Stimulated activated CD4-positive, alpha-beta T cell treated with anti-CD3 and anti-CD28 coated beads, Interleukin-4, amount 100 ng/mL, for 24 hours (primary cell): ENCODE measurements around the gene RFTN1.

Experiments used
- DNase-seq: peaks from one replicate; pipeline ENCODE4 v3.0.0-alpha.2; 2020

The RFTN1 gene

DNA sequence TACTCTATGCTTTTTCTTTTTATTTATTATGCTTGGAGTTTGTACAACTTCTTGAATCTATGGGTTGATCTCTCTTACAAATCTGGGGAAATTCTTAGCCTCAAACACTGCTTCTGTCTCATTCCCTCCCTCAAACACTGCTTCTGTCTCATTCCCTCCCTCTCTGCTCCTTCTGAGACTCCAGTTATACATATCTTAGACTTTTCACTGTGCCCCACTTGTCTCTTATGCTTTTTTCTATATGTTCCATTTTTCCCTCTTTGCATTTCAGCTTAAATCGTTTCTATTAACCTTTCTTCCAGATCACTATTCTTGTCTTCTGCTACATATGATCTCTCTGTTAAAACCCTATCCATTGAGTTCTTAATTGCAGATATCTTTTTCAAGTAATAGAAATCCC is 50.4 kb downstream of the RFTN1 start:
- DNase-seq: no peak

GRCh38 chr3:16462679-16463078 is 50.8 kb downstream of the RFTN1 start:
- no peak for DNase-seq

DNA sequence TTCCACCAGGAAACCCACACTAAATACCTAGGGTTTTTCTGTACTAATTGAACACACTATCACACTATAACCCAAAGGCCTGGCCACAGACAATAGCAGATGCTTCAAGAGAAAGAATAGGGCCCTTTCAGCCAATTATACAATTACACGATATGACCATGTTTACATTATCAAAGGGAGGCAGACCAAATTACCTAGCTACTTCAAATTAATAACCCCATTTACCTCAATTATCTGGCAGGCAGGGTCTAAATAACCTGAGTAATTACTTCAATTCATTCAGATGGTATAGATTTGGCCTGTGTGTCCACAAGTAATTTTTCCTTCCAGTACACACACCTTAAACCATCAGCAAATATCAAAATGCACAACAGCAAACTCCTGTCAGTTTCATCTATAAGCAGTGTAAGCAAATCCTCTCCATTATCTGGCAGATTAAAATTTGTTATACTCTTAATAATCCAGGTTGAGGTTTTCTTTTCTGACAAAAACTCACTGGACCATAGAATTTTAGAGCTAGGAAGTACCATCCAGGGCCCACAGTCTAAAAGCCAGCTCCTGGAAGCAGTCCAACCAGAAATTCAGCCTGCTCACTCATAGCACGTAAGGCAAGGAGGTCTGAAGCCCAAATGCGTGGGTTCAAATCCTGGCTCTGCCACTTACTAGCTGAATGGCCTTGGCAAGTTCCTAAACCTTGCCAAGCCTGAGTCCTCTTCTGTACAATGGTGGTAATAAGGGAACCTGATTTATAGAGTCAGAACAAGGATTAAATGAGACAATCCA is 51.8 kb downstream of the RFTN1 start:
- no peak for DNase-seq

GRCh38 chr3:16460886-16461285 is 52.6 kb downstream of the RFTN1 start:
- DNase-seq: no peak

DNA sequence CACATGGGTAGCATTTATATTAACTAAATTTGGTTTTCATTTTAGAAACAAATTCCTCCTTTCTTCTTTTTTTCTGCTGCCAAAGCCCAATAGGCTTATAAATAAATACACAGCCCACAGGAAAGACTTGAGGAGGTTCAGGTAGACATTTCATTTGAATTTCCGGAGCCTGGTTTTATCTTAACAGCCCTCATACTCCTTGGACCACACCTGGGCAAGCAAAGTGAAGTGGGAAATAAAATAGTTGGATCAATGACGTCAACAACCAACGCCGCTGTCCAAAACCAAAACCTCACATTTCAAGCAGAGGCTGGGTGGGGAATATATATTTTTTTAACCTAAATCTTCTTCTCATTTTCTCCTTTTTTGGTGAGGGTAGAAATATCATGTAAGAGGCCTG is 53.2 kb downstream of the RFTN1 start:
- no peak for DNase-seq

DNA sequence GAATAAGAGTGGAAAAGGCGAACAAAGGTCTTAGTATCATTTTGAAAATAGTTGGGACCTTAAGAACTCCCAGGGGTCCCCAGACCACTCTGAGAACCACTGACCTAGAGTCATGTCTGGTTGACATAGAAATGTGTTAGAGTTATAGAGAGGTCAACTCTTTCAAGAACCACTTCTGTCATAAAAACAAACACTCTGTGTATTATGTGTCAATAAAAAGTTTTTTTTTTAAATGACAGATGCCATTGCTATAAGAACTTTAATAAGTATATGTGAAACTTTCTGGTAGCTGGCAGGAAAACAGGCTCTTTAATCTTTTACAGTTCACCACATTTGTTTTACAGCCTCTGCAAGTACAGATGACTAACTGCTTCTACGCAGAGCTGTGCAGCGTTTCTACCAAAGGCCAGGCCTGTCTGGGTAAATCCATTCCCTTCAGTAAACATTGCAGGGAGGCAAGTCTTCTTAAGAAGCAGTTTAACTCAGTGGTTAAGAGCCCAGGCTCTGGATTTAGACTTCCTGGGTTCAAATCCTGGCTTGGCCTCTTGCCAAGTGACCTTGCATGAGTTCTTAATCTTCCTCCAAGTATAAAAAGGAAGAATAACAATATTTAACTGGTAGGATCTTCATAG is 56.6 kb downstream of the RFTN1 start:
- DNase-seq: no peak

GRCh38 chr3:16455966-16456365 is 57.5 kb downstream of the RFTN1 start:
- DNase-seq: no peak

- no peak for DNase-seq
Measured at GRCh38 chr3:16455001-16455400, 58.5 kb downstream of the RFTN1 start.

DNA sequence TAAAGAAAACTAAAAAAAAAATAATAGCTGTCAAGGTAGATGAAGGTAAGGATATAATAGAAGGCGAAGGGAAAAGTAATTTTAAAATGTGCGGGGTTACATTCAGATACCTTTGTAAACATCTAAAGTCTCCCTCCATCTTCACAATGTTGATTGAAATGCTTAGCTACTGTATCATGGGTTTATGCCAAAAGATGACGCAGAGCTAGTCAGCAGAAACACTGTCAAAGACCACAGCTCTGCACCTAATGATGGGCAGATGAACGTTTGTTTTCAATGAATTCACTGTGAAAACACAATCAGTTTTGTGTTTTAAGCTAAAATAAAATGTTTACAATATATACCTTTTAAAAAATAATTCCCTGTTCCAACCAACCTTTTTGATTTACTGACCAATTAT is 61.2 kb downstream of the RFTN1 start:
- DNase-seq: no peak

- no peak for DNase-seq
Measured at GRCh38 chr3:16449369-16449768, 64.1 kb downstream of the RFTN1 start.

DNA sequence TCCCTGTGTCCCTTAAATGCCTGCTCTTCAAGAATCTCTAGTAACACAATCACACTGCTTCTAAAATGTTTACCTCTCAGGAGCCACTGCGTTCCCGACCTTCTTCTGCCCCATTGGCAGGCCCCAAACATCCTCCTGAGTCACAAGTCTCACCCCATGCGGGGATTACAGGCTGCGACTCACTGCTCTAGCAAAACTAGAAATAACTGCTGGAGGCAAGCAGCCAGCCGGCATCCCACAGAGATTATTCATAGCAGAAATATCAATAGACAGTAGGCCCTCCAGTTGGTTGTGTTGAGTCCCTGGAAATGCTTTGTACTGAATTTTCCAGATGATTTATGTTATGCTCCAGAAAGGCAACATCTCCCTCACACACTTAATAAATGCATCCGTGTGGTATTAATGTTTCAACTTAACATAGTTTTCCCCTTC is 64.8 kb downstream of the RFTN1 start:
- DNase-seq: peak; percentile 41

DNA sequence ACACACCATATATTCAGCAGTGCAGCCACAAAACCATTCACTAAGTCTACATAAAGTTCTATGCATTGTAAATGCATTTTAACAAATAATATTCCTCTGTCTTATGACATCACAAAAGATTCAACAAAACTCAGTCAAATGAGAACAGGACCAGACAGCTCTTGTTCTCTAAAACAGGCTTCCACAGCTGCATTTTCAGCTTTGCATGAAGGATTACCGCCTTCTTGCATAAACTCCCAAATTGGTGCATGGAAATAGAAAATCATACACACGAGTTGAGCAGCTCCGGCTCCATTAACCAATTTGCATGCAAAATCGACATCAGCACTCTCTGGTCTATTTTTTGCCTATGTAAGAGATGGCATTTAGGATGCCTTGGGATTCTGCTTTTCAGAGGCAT is 66.4 kb downstream of the RFTN1 start:
- DNase-seq: no peak

DNA sequence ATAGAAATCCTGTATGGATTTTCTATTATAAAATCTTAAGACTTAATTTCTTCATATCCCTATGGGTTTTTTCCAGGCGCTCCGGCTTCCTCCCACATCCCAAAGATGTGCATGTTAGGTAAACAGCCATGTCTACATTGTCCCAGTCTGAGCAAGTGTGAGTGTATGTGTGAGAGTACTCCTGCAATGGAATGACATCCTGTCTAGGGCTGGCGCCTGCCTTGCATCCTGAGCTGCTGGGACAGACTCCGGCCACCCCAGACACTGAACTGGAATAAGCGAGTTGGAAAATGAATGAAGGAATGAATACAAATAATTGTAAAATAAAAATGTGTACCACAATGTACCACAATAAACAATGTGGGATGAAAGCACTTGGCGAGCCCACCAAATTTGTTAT is 69.2 kb downstream of the RFTN1 start:
- no peak for DNase-seq

GRCh38 chr3:16442730-16443129 is 70.8 kb downstream of the RFTN1 start:
- DNase-seq: no peak

GRCh38 chr3:16441371-16441875 is 72.1 kb downstream of the RFTN1 start:
- no peak for DNase-seq

DNA sequence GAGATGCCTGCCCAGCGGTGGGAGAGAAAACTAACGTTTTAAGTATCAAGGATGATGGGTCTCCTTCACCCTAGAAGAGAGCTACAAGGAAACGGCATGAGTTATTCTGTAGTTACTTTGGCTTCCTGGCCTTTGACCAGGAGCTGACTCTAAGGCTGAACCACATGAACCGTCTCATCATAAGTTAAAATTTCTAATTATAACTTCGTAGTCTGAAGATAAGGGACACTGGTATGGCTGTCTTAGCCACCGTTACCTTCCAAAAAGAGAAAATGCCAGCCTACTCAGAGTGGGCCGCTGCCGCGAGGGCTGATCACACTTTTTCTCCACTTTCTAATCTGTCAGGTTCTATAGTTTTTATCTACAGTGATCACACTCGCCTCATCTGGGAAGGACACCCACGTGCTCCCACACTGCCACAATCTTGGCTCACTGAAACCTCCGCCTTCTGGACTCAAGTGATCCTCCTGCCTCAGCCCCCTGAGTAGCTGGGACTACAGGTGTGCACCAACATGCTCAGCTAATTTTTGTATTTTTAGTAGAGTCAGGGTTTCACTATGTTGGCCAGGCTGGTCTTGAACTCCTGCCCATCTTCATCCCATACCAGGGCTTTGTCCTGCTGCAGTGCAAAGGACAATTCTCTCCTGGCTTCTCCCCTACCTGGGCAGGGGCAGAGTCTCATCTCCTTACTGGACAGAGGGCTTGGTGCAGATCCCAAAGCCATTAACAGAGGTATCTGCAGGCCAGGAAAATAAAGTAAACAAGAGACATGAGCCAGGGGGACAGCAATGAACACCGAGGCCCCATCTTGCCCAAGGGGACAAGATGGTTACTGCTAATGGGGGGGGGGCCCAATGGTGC is 73.4 kb downstream of the RFTN1 start:
- no peak for DNase-seq

DNA sequence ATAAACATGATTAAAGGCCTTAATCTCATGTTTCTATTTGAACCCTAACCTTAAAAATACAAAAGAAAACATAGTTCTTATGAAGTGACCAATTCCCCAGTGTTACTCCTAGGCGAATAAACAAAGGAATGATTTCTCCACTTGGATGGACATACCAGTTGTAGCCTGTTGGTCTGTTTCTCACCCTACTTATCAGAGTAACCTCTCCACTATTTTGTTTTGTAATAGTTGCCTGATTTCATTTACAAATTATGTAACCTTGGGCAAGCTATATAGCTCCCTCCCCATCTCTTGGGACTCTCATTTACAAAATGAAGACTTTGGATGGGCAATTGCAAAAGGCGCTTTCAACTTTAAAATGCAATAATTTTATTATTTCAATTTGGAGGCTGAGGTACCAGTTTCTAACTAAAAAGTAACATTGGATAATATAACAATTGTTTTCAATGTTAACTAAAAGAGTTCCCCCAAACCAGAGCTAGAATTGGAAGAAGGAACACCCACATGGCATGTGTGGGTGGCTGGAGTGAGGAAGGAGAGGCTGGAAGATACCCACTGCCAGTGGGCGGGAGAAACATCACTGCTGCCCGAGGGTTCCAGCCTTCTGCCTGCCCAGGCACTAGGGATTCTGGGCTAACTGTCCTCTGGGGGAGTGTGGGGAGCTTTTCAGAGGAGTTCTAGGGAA is 74.2 kb downstream of the RFTN1 start:
- DNase-seq: no peak

DNA sequence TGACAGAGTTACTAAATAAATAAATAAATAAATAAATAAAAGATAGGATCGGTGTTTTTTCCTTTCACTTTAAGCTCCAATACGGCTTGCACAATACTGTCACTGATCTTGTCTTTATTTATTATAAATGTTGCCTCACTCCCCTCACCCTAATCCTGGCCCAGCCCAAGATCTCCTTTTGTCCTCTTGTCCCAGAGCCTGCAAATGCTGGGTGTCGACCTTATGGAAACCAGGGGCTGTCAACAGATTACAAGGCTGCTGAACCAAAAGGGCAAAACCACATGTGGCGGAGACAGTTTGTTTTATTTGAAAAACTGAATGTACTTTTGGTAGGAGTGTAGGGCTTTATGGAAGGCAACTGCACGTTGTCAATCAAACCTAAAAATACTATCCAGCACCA is 75.9 kb downstream of the RFTN1 start:
- no peak for DNase-seq

DNA sequence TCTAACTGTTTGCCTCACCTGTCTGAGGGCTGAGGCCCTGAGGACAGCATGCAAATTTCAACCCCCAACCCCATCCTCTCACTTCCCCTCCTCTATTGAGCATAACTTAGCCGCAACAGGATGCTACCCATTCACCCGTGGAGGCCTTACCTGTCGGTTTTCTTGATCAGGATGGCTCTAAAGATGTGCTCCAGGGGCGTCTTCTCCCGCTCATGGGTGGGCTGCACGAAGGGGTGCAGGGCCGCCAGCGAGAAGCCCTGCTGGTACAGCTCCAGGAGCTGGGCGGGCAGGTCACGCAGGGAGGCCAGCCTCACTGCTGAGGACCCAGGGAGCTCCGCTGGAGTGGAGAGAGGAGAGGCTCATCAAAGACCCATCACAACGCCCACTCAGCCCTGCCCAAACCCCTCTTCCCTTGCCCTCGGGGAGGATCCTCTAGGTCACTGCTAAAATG is 79.8 kb downstream of the RFTN1 start:
- no peak for DNase-seq

DNA sequence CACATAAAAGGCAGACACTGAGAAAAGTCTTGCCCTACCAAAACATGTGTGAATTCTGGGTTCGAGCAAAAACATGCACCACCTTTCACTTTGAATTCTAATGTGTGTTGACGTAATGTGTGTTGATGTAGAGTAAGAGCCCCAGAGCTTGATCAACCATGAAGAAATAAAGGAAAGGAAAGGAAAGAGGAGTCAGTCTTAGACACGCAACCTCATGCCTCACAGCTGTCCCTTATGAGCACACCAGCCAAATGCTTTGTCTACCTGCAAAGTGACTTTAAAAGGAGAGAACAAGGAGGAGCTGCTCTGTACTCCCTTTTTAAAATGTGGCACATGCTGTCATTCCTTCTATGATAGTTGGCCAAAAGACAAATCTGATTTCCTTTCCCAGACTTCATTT is 80.8 kb downstream of the RFTN1 start:
- DNase-seq: no peak

DNA sequence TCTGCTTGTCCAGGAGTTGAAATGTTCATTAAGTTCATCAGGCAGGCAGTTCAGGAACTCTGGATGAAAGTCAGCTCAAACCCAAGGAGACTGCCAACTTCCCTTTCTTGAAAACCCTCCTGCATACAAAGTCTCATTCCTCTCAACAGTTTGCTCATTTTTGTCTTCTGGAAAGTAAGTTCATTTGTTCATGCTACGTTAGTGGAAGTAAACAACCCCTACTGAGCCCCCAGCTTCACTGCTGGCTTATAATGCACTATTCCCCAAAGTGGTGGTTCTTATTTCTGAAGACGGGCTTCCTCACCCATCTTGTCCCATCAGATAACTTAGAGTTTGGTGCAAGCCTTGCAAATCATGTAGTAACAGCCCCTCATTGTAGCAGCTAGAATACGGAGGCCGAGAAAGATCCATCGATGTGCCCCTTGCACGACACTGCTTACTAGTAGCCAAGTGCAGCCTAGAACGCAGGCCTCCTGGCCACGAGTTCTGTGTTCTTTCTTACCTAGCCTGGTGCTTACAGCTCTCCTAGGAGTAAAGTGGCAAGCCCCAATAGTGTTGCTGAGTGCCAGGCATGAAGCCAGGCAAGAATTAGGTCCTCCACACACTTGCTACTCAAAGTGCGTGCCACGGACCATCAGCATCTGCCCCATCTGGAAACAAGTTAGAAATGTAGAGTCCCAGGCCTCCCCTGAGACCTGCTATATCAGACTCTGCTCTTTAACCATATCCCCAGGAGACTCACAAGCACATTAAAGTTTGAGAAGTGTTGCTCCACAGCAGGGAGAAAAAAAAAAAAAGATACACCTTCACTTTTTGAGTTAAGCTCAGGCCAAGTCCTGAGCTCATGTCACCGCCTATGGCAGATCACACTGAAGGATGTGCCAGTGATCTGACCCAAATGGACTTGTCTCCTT is 82.5 kb downstream of the RFTN1 start:
- no peak for DNase-seq

GRCh38 chr3:16429086-16429485 is 84.4 kb downstream of the RFTN1 start:
- no peak for DNase-seq
